SK-N-SH (cell line): ENCODE measurements around the gene MOCOS. TPM values are rescaled to one million over a fixed set of nuclear protein-coding genes. Genes with fewer than 3 reads are reported as not detected.
"Not testable (repeated sequence)": the region's sequence is repeated elsewhere in the genome, so short reads cannot be mapped to it uniquely, and the experiment has no call there.

Source experiments
- CTCF ChIA-PET: fragments of 300-600, 350-600 bp; formaldehyde crosslinking; extraction: SDS; loops from one replicate; lab custom pipeline; 2021; lab: Yijun Ruan, JAX
- POLR2A ChIA-PET: fragments of 350-600 bp; sonication (Branson Sonifier 250); formaldehyde crosslinking; extraction: SDS; loops from one replicate; lab custom pipeline; 2020; ENCODE audit warnings: antibody characterized with exemption, inconsistent platforms; lab: Yijun Ruan, JAX
- DNase-seq: peaks from one replicate; pipeline ENCODE4 v3.0.0; 2012
- H2AFZ ChIP-seq: fragments of 200-600 bp; sonication (generic); 2 replicates; pipeline ENCODE4 v1.8.1; 2016; ENCODE audit warnings: antibody characterized with exemption, mild to moderate bottlenecking, low read depth
- H3F3A ChIP-seq: fragments of 200-600 bp; sonication (generic); replicated peaks from 2 replicates; pipeline ENCODE3; 2016; ENCODE audit warnings: antibody characterized with exemption, mild to moderate bottlenecking; ENCODE audit not compliant: insufficient read depth
- H3K27ac ChIP-seq, 2 experiments: fragments of 200-500 bp in 1 of 2; fragments of 200-600 bp in 1 of 2; sonication (Bioruptor generic) in 1 of 2; sonication (generic), shearing (Covaris generic) in 1 of 2; 2 replicates each; pipeline versions ENCODE4 v1.5.1 to v1.6.1; 2014 to 2016; ENCODE audit warnings: low read depth in 2 of 2, inconsistent platforms in 1 of 2, low read length in 1 of 2, mild to moderate bottlenecking in 1 of 2, mixed read lengths in 1 of 2
- H3K27me3 ChIP-seq: fragments of 200-600 bp; sonication (generic), shearing (Covaris generic); 2 replicates; pipeline ENCODE4 v1.6.1; 2016; ENCODE audit warnings: mixed run types; ENCODE audit not compliant: insufficient read depth
- H3K36me3 ChIP-seq, 2 experiments: fragments of 200-500 bp in 1 of 2; fragments of 200-600 bp in 1 of 2; sonication (Bioruptor generic) in 1 of 2; sonication (generic) in 1 of 2; replicated peaks in 1 of 2; 2 replicates each; pipeline versions ENCODE3 to v1.5.1; 2014 to 2016; ENCODE audit warnings: low read length in 1 of 2, mild to moderate bottlenecking in 1 of 2; ENCODE audit not compliant: insufficient read depth in 2 of 2, control insufficient read depth in 1 of 2
- H3K4me1 ChIP-seq, 2 experiments: fragments of 200-500 bp in 1 of 2; fragments of 200-600 bp in 1 of 2; sonication (Bioruptor generic) in 1 of 2; sonication (generic), shearing (Covaris generic) in 1 of 2; 2 replicates each; pipeline versions ENCODE4 v1.5.1 to v1.6.1; 2014 to 2016; ENCODE audit warnings: low read depth in 1 of 2, low read length in 1 of 2, mixed run types in 1 of 2; ENCODE audit not compliant: insufficient read depth in 2 of 2, control insufficient read depth in 1 of 2
- H3K4me2 ChIP-seq: fragments of 200-600 bp; sonication (generic), shearing (Covaris generic); 2 replicates; pipeline ENCODE4 v1.6.1; 2017; ENCODE audit warnings: mixed run types
- H3K4me3 ChIP-seq, 2 experiments: fragments of 200-500 bp in 1 of 2; fragments of 200-600 bp in 1 of 2; sonication (Bioruptor generic) in 1 of 2; sonication (generic), shearing (Covaris generic) in 1 of 2; 2 replicates each; pipeline versions ENCODE4 v1.5.1 to v1.8.1; 2014 to 2016; ENCODE audit warnings: low read depth in 2 of 2, inconsistent platforms in 1 of 2, low read length in 1 of 2, mild to moderate bottlenecking in 1 of 2, mixed read lengths in 1 of 2, moderate library complexity in 1 of 2
- H3K79me2 ChIP-seq: fragments of 200-600 bp; sonication (generic); 2 replicates; pipeline ENCODE4 v1.8.1; 2017; ENCODE audit warnings: mild to moderate bottlenecking; ENCODE audit not compliant: insufficient read depth
- H3K9ac ChIP-seq: fragments of 200-600 bp; sonication (generic); 2 replicates; pipeline ENCODE4 v1.6.1; 2017; ENCODE audit warnings: mixed run types
- H3K9me2 ChIP-seq: fragments of 200-600 bp; sonication (generic); 2 replicates; pipeline ENCODE4 v1.6.1; 2017; ENCODE audit warnings: mixed run types
- H3K9me3 ChIP-seq: fragments of 200-600 bp; sonication (generic); 2 replicates; pipeline ENCODE4 v1.6.1; 2017; ENCODE audit warnings: mixed run types, mild to moderate bottlenecking, moderate library complexity
- H4K20me1 ChIP-seq: fragments of 200-600 bp; sonication (generic); 2 replicates; pipeline ENCODE4 v1.6.1; 2017; ENCODE audit warnings: mild to moderate bottlenecking, mixed run types; ENCODE audit not compliant: insufficient read depth
- CHD2 ChIP-seq: fragments of 150-350 bp; IDR thresholded peaks from 2 replicates; pipeline ENCODE4 v1.6.1; 2018; ENCODE audit warnings: low read length; ENCODE audit not compliant: partially characterized antibody
- CTCF ChIP-seq: fragments of 200-600 bp; sonication (generic); IDR thresholded peaks from 2 replicates; pipeline ENCODE4 v1.6.1; 2017; ENCODE audit warnings: antibody characterized with exemption, mild to moderate bottlenecking, moderate library complexity
- EP300 ChIP-seq, 2 experiments: IDR thresholded peaks; 2 replicates each; pipeline versions ENCODE4 v1.4.0 to v1.6.1; 2012; ENCODE audit warnings: borderline replicate concordance in 1 of 2, low read depth in 1 of 2, low read length in 1 of 2
- EZH2phosphoT487 ChIP-seq: fragments of 200-600 bp; sonication (generic); IDR thresholded peaks from 2 replicates; pipeline ENCODE4 v1.6.1; 2017; ENCODE audit warnings: low read depth, mixed run types, mild to moderate bottlenecking, antibody characterized with exemption, moderate library complexity, borderline replicate concordance
- FOSL2 ChIP-seq: IDR thresholded peaks from 2 replicates; pipeline ENCODE4 v1.4.0; 2012; ENCODE audit warnings: low read depth, mild to moderate bottlenecking, moderate library complexity, borderline replicate concordance
- FOXJ3 ChIP-seq: sonication (generic); formaldehyde crosslinking; IDR thresholded peaks from 2 replicates; pipeline ENCODE4 v1.5.1; 2020; ENCODE audit warnings: mild to moderate bottlenecking, missing genetic modification reagents
- FOXM1 ChIP-seq: IDR thresholded peaks from 2 replicates; pipeline ENCODE4 v1.4.0; 2012; ENCODE audit warnings: low read depth, mild to moderate bottlenecking
- GABPA ChIP-seq: IDR thresholded peaks from 2 replicates; pipeline ENCODE4 v1.4.0; 2012; ENCODE audit warnings: low read depth, mild to moderate bottlenecking
- GATA2 ChIP-seq: sonication (generic); formaldehyde crosslinking; IDR thresholded peaks from 2 replicates; pipeline ENCODE4 v1.5.0; 2020; ENCODE audit warnings: mild to moderate bottlenecking, missing genetic modification reagents
- IRF3 ChIP-seq: fragments of 150-350 bp; IDR thresholded peaks from 2 replicates; pipeline ENCODE4 v1.6.1; 2016; ENCODE audit warnings: mild to moderate bottlenecking, low read depth, low read length
- MEF2A ChIP-seq: IDR thresholded peaks from 2 replicates; pipeline ENCODE4 v1.4.0; 2012; ENCODE audit warnings: low read depth, borderline replicate concordance
- MXI1 ChIP-seq: IDR thresholded peaks from 2 replicates; pipeline ENCODE4 v1.6.1; 2012; ENCODE audit warnings: mild to moderate bottlenecking, low read depth, low read length, improper control_type of control experiment
- PBX3 ChIP-seq: IDR thresholded peaks from 2 replicates; pipeline ENCODE4; 2012
- POLR2AphosphoS5 ChIP-seq: IDR thresholded peaks from 2 replicates; pipeline ENCODE4 v1.6.1; 2012; ENCODE audit warnings: low read depth, low read length
- RAD21 ChIP-seq: IDR thresholded peaks from 2 replicates; pipeline ENCODE4 v1.6.1; 2012; ENCODE audit warnings: mild to moderate bottlenecking, low read length
- RCOR1 ChIP-seq: fragments of 150-350 bp; IDR thresholded peaks from 2 replicates; pipeline ENCODE4 v1.6.1; 2017; ENCODE audit warnings: antibody characterized with exemption, low read length
- RFX5 ChIP-seq: IDR thresholded peaks from 2 replicates; pipeline ENCODE4 v1.6.1; 2012; ENCODE audit warnings: mild to moderate bottlenecking, improper control_type of control experiment, low read length
- SMC3 ChIP-seq: IDR thresholded peaks from 2 replicates; pipeline ENCODE4 v1.6.1; 2012; ENCODE audit warnings: low read depth, low read length, improper control_type of control experiment
- TEAD4 ChIP-seq: IDR thresholded peaks from 2 replicates; pipeline ENCODE4 v1.4.0; 2012; ENCODE audit warnings: mild to moderate bottlenecking, borderline replicate concordance; ENCODE audit not compliant: insufficient read depth
- YY1 ChIP-seq: IDR thresholded peaks from 2 replicates; pipeline ENCODE4 v1.4.0; 2012; ENCODE audit warnings: low read depth, mild to moderate bottlenecking
- ZBTB33 ChIP-seq: IDR thresholded peaks from 2 replicates; pipeline ENCODE4 v1.4.0; 2012; ENCODE audit warnings: low read depth, borderline replicate concordance
- WGBS: methylation state at CpG from one replicate; pipeline ENCODE4 v1.1.6; 2017; ENCODE audit warnings: low lambda C conversion rate; 5-methylcytosine and 5-hydroxymethylcytosine counted together
- polyA plus RNA-seq, 3 experiments: library from polyadenylated mRNA; depleted of rRNA; stranded (reverse); fragments of >200 nt; gene quantifications; 2 replicates each; pipeline ENCODE4 v1.2.3, GENCODE V29; 2012

The MOCOS gene
- polyA plus RNA-seq, 1 of the 3 experiments (the other 2 are of a cell fraction) = 1.2 TPM

- TF ChIP-seq PBX3 = no peak
- TF ChIP-seq EP300 (IDR thresholded peaks at IDR 0.05; ENCODE audit: borderline replicate concordance in 1 of 2, low read depth in 1 of 2, low read length in 1 of 2) = no peak
- TF ChIP-seq, all 33 proteins: peak for 0
Observed at GRCh38 chr18:36207303-36207702, 20.0 kb downstream of the MOCOS start (continued).

- H3K4me1 ChIP-seq, H3K27ac ChIP-seq, H3K4me2 ChIP-seq, H3K9me2 ChIP-seq, H2AFZ ChIP-seq, DNase-seq, CTCF ChIA-PET, H3F3A ChIP-seq, H3K27me3 ChIP-seq, H3K9me3 ChIP-seq, POLR2A ChIA-PET, H3K9ac ChIP-seq, H3K79me2 ChIP-seq, H4K20me1 ChIP-seq, H3K36me3 ChIP-seq, H3K4me3 ChIP-seq: not testable (repeated sequence)
- 56% methylated on average over 2 of the region's 2 CpGs for whole genome bisulfite sequencing
Observed at GRCh38 chr18:36207969-36208368, 20.7 kb downstream of the MOCOS start.

- 100% methylated on average over 3 of the region's 6 CpGs for WGBS
- no peaks in the 10 kb centered on the region for H4K20me1 ChIP-seq
- no peak overlapping the region for H3K4me3 ChIP-seq
- no peaks in the 10 kb centered on the region for H3K79me2 ChIP-seq
- no peaks in the 10 kb centered on the region; a peak in 1 of 4 replicates for H3K4me1 ChIP-seq
- CTCF ChIA-PET = interaction anchor here (1.3 to 1.4 kb wide), 2 partner anchors 11 to 116 kb away, joined by 3 read pairs; no protein-coding TSS in a partner anchor
- TF ChIP-seq ZBTB33 (no peak), FOXJ3 (no peak), RFX5 (no peak), MXI1 (no peak), SMC3 (no peak), MEF2A (no peak), CHD2 (no peak), TEAD4 (no peak), FOXM1 (no peak), CTCF (no peak), YY1 (no peak), POLR2AphosphoS5 (no peak), FOSL2 (no peak), RCOR1 (no peak), EZH2phosphoT487 (no peak), RAD21 (no peak), GABPA (no peak), IRF3 (no peak), GATA2 (CRISPR knock-in tag) (no peak), EP300 (IDR thresholded peaks at IDR 0.05; ENCODE audit: borderline replicate concordance in 1 of 2, low read depth in 1 of 2, low read length in 1 of 2) (no peak)
- H3K4me2 ChIP-seq = no peak overlapping the region
- POLR2A ChIA-PET = no interaction called here
- H3K36me3 ChIP-seq = no peaks in the 10 kb centered on the region
- H3K9me3 ChIP-seq = no peaks in the 10 kb centered on the region
- H3K27ac ChIP-seq = no peak overlapping the region
- DNase-seq = no peak
- H3K9me2 ChIP-seq = no peaks in the 10 kb centered on the region
- H3K27me3 ChIP-seq = no peaks in the 10 kb centered on the region
- H2AFZ ChIP-seq = no peak overlapping the region
- H3K9ac ChIP-seq = no peak overlapping the region
- H3F3A ChIP-seq = no peaks in the 10 kb centered on the region
Observed at GRCh38 chr18:36211612-36212065, 24.3 kb downstream of the MOCOS start.
